Neural progenitor cell (in vitro differentiated cells): Measurements from ENCODE around the gene ZNF512B. TPM values are rescaled to one million over a fixed set of nuclear protein-coding genes. Genes with fewer than 3 reads are reported as not detected.
"Not testable (repeated sequence)": the region's sequence is repeated elsewhere in the genome, so short reads cannot be mapped to it uniquely, and the experiment has no call there.

Experiments used
- DNase-seq: peaks from one replicate; pipeline ENCODE4 v3.0.0-alpha.2; 2016; ENCODE audit warnings: low spot score
- H2AFZ ChIP-seq: fragments of 200-600 bp; sonication (generic); replicated peaks from 2 replicates; pipeline ENCODE4 v1.6.1; 2016; ENCODE audit warnings: antibody characterized with exemption
- H3F3A ChIP-seq: fragments of 200-600 bp; sonication (generic); 2 replicates; pipeline ENCODE4 v1.6.1; 2016; ENCODE audit warnings: antibody characterized with exemption, low read depth
- H3K27ac ChIP-seq: fragments of 200-600 bp; sonication (generic); 2 replicates; pipeline ENCODE4 v1.5.1; 2016; ENCODE audit warnings: mild to moderate bottlenecking
- H3K27me3 ChIP-seq: fragments of 200-600 bp; sonication (generic); 2 replicates; pipeline ENCODE4 v1.6.1; 2016; ENCODE audit warnings: mild to moderate bottlenecking, moderate library complexity
- H3K36me3 ChIP-seq: fragments of 200-600 bp; sonication (generic); 2 replicates; pipeline ENCODE4 v1.5.1; 2016
- H3K4me1 ChIP-seq: fragments of 200-600 bp; sonication (generic); 2 replicates; pipeline ENCODE4 v1.6.1; 2016; ENCODE audit warnings: mixed run types
- H3K4me2 ChIP-seq: fragments of 200-600 bp; sonication (generic); 2 replicates; pipeline ENCODE4 v1.6.1; 2016
- H3K4me3 ChIP-seq: fragments of 200-600 bp; sonication (generic); 2 replicates; pipeline ENCODE4 v1.5.1; 2016
- H3K79me2 ChIP-seq: fragments of 200-600 bp; sonication (generic); 2 replicates; pipeline ENCODE4 v1.6.1; 2016; ENCODE audit warnings: low read depth
- H3K9ac ChIP-seq: fragments of 200-600 bp; sonication (generic); 2 replicates; pipeline ENCODE4 v1.6.1; 2016
- H3K9me3 ChIP-seq: fragments of 200-600 bp; sonication (generic); 2 replicates; pipeline ENCODE4 v1.5.1; 2016; ENCODE audit warnings: low read depth
- H4K20me1 ChIP-seq: fragments of 200-600 bp; sonication (generic); 2 replicates; pipeline ENCODE4 v1.6.1; 2016; ENCODE audit warnings: low read depth
- H3K27ac Mint-ChIP-seq: 3 replicates; pipeline ENCODE4 v1.8.0; 2021; ENCODE audit warnings: mixed read lengths
- H3K27me3 Mint-ChIP-seq: 2 replicates; pipeline ENCODE4 v1.8.0; 2022; ENCODE audit warnings: low read depth, mild to moderate bottlenecking, inconsistent platforms, moderate library complexity, mixed read lengths; ENCODE audit not compliant: insufficient read depth
- H3K36me3 Mint-ChIP-seq: 3 replicates; pipeline ENCODE4 v1.8.0; 2021; ENCODE audit warnings: mixed read lengths
- H3K4me1 Mint-ChIP-seq: 3 replicates; pipeline ENCODE4 v1.8.0; 2021; ENCODE audit warnings: mixed read lengths
- H3K4me3 Mint-ChIP-seq: 3 replicates; pipeline ENCODE4 v1.8.0; 2021; ENCODE audit warnings: mild to moderate bottlenecking, moderate library complexity, mixed read lengths
- H3K9me3 Mint-ChIP-seq: 3 replicates; pipeline ENCODE4 v1.8.0; 2020; ENCODE audit warnings: mixed read lengths
- EZH2 ChIP-seq: fragments of 200-600 bp; sonication (generic); IDR thresholded peaks from 2 replicates; pipeline ENCODE4 v1.6.1; 2017; ENCODE audit warnings: antibody characterized with exemption, mild to moderate bottlenecking, moderate library complexity
- EZH2phosphoT487 ChIP-seq: fragments of 200-600 bp; sonication (generic); IDR thresholded peaks from 2 replicates; pipeline ENCODE4 v1.6.1; 2017; ENCODE audit warnings: antibody characterized with exemption
- total RNA-seq: library from RNA; depleted of rRNA; stranded (reverse); fragments of >200 nt; gene quantifications from 2 replicates; pipeline ENCODE4 v1.2.3, GENCODE V29; 2015; ENCODE audit warnings: low replicate concordance
- TF ChIP-seq, protein P1 (sequence below): fragments of 200-600 bp; sonication (generic); IDR thresholded peaks from 2 replicates; pipeline ENCODE4 v1.5.1; 2017; ENCODE audit warnings: antibody characterized with exemption, mild to moderate bottlenecking

The ZNF512B gene
- total RNA-seq, 1 donor from 2014 or later: 2.9 TPM

DNA sequence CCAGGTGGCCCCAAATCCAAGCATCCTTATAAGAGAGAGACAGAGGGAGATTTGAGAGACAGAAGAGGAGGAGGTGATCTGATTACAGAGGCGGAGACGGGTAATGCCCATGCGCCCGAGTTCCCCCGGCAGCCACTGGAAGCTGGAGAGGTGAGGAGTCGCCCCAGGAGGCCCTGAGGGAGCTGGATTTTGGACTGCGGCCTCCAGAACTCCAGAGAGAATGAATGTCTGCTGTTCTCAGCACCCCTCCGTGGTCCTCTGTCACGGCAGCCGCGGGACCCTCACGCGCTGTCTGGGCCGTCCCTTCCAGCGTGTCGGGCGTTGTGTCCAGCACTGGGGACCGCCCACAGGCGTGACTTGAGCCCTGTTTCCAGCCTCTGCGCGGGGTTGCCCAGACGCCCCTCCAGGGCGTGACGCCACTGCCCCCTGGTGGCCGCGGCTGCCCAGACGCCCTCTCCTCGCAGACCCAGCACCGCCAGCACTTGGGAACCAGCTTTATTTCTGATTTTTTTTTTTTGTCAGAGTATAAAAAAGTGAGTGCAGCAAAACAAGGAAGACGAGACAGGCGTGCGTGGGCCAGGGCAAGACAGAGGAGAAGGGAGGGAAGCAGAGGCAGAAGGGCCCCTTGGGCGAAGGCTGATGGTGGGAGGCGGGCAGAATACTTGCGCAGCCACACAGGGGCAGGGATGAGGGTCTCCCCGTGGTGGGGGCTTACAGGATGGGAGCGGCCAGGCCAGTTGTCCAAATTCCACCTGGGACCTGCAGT, 4.1 kb upstream of the ZNF512B start:
- Histone ChIP-seq H3K79me2 (peaks cover 3% of the 10 kb centered on the region), H3K27ac (no peak overlapping the region), H3K4me1 (peaks cover 9% of the 10 kb centered on the region), H3K4me2 (peak overlapping the region; percentile 72), H3F3A (peaks cover 28% of the 10 kb centered on the region), H3K9ac (no peak overlapping the region), H3K36me3 (no peaks in the 10 kb centered on the region), H3K27me3 (peaks cover 20% of the 10 kb centered on the region), H3K9me3 (no peaks in the 10 kb centered on the region), H4K20me1 (no peaks in the 10 kb centered on the region), H3K4me3 (peak overlapping the region; percentile 41), H2AFZ (peak overlapping the region; percentile 84)
- peaks cover 3% of the 10 kb centered on the region for H3K36me3 Mint-ChIP-seq
- DNase-seq: peak; percentile 94
- H3K27me3 Mint-ChIP-seq: peaks cover 11% of the 10 kb centered on the region
- H3K4me1 Mint-ChIP-seq: peaks cover 17% of the 10 kb centered on the region
- H3K27ac Mint-ChIP-seq: no peak overlapping the region
- H3K9me3 Mint-ChIP-seq: no peaks in the 10 kb centered on the region
- H3K4me3 Mint-ChIP-seq: peak overlapping the region; percentile 66
- TF ChIP-seq EZH2phosphoT487 (no peak), EZH2 (no peak)
- TF ChIP-seq, protein P1, sequence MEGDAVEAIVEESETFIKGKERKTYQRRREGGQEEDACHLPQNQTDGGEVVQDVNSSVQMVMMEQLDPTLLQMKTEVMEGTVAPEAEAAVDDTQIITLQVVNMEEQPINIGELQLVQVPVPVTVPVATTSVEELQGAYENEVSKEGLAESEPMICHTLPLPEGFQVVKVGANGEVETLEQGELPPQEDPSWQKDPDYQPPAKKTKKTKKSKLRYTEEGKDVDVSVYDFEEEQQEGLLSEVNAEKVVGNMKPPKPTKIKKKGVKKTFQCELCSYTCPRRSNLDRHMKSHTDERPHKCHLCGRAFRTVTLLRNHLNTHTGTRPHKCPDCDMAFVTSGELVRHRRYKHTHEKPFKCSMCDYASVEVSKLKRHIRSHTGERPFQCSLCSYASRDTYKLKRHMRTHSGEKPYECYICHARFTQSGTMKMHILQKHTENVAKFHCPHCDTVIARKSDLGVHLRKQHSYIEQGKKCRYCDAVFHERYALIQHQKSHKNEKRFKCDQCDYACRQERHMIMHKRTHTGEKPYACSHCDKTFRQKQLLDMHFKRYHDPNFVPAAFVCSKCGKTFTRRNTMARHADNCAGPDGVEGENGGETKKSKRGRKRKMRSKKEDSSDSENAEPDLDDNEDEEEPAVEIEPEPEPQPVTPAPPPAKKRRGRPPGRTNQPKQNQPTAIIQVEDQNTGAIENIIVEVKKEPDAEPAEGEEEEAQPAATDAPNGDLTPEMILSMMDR: peak; percentile 99

DNA sequence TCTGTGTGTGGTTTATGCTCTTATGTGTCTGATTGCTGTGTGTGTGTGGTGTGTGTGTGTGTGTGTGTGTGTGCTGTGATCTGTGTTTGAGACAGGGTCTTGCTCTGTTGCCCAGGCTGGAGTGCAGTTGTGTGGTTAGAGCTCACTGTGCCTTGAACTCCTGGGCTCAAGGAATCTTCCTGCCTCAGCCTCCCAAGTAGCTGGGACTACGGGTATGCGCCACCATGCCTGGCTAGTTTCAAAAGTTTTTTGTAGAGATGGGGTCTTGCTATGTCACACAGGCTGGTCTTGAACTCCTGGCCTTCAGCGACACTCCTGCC, 3.4 kb upstream of the ZNF512B start:
- Mint-ChIP-seq H3K27me3 (peaks cover 7% of the 10 kb centered on the region), H3K4me1 (peaks cover 19% of the 10 kb centered on the region), H3K9me3 (no peaks in the 10 kb centered on the region), H3K4me3 (peak overlapping the region; percentile 76), H3K27ac (no peak overlapping the region), H3K36me3 (peaks cover 3% of the 10 kb centered on the region)
- no peak overlapping the region for H3K27ac ChIP-seq
- H4K20me1 ChIP-seq: no peaks in the 10 kb centered on the region
- H3K27me3 ChIP-seq: peaks cover 15% of the 10 kb centered on the region
- H3K9me3 ChIP-seq: no peaks in the 10 kb centered on the region
- no peak for DNase-seq
- H3K4me1 ChIP-seq: peaks cover 10% of the 10 kb centered on the region
- peaks cover 22% of the 10 kb centered on the region for H3F3A ChIP-seq
- peak overlapping the region; percentile 72 for H3K4me2 ChIP-seq
- no peak overlapping the region for H3K4me3 ChIP-seq
- no peak overlapping the region for H3K9ac ChIP-seq
- no peak for TF ChIP-seq EZH2phosphoT487
- TF ChIP-seq, protein P1: no peak
- TF ChIP-seq EZH2: no peak
- no peak overlapping the region for H2AFZ ChIP-seq
- H3K79me2 ChIP-seq: peaks cover 10% of the 10 kb centered on the region
- H3K36me3 ChIP-seq: no peaks in the 10 kb centered on the region

DNA sequence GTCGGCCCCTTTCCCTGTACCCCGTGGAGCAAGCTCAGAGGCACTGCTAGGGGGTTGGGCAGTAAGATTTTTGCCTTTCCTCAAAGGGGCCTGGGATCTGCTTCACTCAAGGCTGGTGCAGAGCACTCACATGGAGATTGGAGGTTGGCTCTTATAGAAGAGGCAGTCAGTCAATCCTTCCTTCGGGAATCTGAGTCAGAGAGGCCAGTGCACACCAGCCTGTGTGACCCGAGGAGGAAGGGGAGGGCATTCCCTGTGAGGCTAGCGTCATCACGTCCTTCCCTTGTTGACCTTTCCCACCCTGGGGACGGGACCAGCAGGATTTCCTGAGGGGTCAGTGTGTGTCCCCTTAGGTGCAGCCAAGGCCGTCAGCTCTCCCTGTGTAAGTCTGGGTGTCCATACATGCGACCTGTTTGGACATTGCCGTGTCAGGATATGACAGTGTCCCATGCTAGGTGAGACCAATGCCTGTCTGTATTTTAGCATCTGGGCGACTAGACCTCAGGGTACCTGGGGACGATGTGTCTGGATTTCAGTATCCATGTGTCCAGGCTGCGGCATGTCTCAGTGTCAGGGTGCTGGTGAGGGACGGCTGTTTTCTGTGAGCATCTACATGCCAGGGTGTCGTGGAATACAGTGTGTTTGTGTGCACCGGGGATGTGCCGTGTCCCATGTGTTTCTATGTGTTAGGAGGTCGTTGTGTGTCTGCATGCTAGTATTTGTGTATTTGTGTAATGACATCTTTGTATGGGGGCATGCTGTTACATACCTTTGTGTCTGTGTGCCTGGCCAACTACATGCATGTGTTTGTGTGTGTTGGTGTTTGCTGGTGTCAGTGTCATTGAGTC, 2.8 kb upstream of the ZNF512B start:
- Mint-ChIP-seq H3K4me3 (peak overlapping the region; percentile 76), H3K4me1 (peaks cover 18% of the 10 kb centered on the region), H3K36me3 (peaks cover 3% of the 10 kb centered on the region), H3K27ac (no peak overlapping the region), H3K27me3 (peaks cover 6% of the 10 kb centered on the region), H3K9me3 (no peaks in the 10 kb centered on the region)
- Histone ChIP-seq H3K36me3 (no peaks in the 10 kb centered on the region), H3F3A (peaks cover 16% of the 10 kb centered on the region), H3K4me2 (no peak overlapping the region), H3K4me3 (no peak overlapping the region), H4K20me1 (no peaks in the 10 kb centered on the region), H3K9me3 (no peaks in the 10 kb centered on the region), H3K9ac (no peak overlapping the region), H3K27me3 (peaks cover 11% of the 10 kb centered on the region), H3K27ac (no peak overlapping the region), H3K4me1 (peaks cover 10% of the 10 kb centered on the region), H2AFZ (no peak overlapping the region), H3K79me2 (peaks cover 11% of the 10 kb centered on the region)
- no peak for DNase-seq
- TF ChIP-seq EZH2phosphoT487: no peak
- TF ChIP-seq EZH2: no peak
- TF ChIP-seq, protein P1: no peak

DNA sequence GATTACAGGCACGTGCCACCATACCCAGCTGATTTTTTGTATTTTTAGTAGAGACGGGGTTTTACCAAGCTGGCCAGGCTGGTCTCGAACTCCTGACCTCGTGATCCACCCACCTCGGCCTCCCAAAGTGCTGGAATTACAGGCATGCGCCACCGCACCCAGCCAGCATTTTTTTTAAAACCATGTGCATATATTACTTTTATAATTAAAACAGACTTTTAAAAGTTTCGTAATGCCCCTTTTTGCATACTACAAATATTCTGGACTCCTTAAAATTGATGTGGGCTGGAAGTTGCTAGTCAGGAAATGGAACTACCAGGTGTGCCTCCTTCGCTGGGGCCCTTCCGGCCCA, 2.2 kb upstream of the ZNF512B start:
- DNase-seq, H2AFZ ChIP-seq, H3K27me3 Mint-ChIP-seq, H3K36me3 ChIP-seq, H3K9me3 Mint-ChIP-seq, H3K36me3 Mint-ChIP-seq, H3K9ac ChIP-seq, H4K20me1 ChIP-seq, H3K4me2 ChIP-seq, H3K27ac ChIP-seq, H3K27ac Mint-ChIP-seq, H3K4me3 ChIP-seq, H3K9me3 ChIP-seq, H3K4me1 ChIP-seq: not testable (repeated sequence)
- peaks cover 18% of the 10 kb centered on the region for H3K4me1 Mint-ChIP-seq
- peaks cover 11% of the 10 kb centered on the region for H3K27me3 ChIP-seq
- peaks cover 11% of the 10 kb centered on the region for H3K79me2 ChIP-seq
- peaks cover 16% of the 10 kb centered on the region for H3F3A ChIP-seq
- peak overlapping the region; percentile 52 for H3K4me3 Mint-ChIP-seq
